ENCODE results near the gene DIAPH2.

DIAPH2 gene

DNA sequence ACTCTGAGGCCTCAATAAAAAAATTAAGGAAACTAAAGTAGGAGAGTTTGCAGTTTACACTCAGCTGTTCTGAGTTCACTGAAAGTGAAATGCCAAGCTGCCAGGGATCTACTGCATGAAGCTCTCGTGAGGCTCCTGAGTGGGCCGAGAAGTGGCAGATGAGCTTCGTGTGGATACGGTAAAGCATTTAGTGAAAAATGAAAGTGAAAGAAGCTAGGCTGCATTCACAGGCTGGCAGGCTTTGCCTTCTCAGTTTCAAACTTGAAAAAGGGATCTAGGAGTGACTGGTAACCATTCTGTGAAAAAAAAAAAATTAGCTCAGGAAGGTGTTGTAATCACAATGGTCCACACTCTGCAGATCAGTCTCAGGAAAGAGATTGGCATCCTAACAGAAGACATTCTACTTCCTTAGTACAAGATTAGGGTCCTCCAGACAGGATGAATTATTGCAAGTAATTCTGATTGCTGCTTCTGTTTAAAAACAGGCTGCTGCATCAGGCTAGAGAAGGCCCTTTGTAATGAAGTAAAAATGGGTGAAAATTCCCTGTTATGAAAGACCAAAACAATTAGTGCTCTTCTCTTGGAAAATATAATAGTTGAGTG is 879.0 kb downstream of the DIAPH2 start:
- Histone ChIP-seq H3K9me2 (replicated peaks; ENCODE audit: low read depth, low read length) (no peaks in the 10 kb centered on the region), H3K27me3 (ENCODE audit: insufficient read depth, low read length, poor library complexity, severe bottlenecking) (no peaks in the 10 kb centered on the region), H3K79me2 (ENCODE audit: insufficient read depth, low read length) (no peaks in the 10 kb centered on the region), H3K9ac (ENCODE audit: low read depth, low read length, poor library complexity, severe bottlenecking) (peak overlapping the region; percentile 46), H2AFZ (ENCODE audit: low read length) (peak overlapping the region; percentile 81), H4K20me1 (ENCODE audit: insufficient read depth, low read length, poor library complexity, severe bottlenecking) (no peaks in the 10 kb centered on the region), H3K36me3 (ENCODE audit: insufficient read depth, low read length) (no peaks in the 10 kb centered on the region), H3K9me3 (ENCODE audit: insufficient read depth, low read depth, low read length) (no peaks in the 10 kb centered on the region), H3K4me2 (ENCODE audit: low read depth, low read length, poor library complexity, severe bottlenecking) (peak overlapping the region; percentile 58), H3K4me1 (ENCODE audit: insufficient read depth, low read length, poor library complexity, severe bottlenecking) (no peaks in the 10 kb centered on the region), H3K4me3 (ENCODE audit: low read length, poor library complexity, severe bottlenecking) (peak overlapping the region; percentile 53), H3F3A (ENCODE audit: low read depth) (no peaks in the 10 kb centered on the region)
- no peak for TF ChIP-seq EZH2phosphoT487 (IDR thresholded peaks at IDR 0.05; ENCODE audit: borderline replicate concordance)
- TF ChIP-seq, protein P1, sequence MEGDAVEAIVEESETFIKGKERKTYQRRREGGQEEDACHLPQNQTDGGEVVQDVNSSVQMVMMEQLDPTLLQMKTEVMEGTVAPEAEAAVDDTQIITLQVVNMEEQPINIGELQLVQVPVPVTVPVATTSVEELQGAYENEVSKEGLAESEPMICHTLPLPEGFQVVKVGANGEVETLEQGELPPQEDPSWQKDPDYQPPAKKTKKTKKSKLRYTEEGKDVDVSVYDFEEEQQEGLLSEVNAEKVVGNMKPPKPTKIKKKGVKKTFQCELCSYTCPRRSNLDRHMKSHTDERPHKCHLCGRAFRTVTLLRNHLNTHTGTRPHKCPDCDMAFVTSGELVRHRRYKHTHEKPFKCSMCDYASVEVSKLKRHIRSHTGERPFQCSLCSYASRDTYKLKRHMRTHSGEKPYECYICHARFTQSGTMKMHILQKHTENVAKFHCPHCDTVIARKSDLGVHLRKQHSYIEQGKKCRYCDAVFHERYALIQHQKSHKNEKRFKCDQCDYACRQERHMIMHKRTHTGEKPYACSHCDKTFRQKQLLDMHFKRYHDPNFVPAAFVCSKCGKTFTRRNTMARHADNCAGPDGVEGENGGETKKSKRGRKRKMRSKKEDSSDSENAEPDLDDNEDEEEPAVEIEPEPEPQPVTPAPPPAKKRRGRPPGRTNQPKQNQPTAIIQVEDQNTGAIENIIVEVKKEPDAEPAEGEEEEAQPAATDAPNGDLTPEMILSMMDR (conservative IDR thresholded peaks at IDR 0.05; ENCODE audit: low read length), result no peak

DNA sequence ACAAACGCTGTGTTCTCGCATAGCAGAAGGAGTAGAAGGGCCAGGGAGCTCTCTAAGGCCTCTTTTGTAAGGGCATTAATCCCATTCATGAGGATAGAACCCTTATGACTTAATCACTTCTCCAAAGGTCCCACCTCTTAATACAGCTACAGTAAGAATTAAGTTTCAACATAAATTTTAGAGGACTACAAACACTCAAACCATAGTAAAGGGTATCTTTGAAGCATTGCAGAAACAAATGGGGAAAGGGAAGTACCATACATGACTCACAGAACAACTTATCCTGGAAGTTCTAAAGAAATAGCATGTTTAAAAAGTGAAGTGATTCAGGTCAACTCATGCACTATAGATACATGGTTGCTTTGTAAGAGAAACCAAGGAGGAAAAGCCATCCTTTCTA is 879.9 kb downstream of the DIAPH2 start:
- H2AFZ ChIP-seq (ENCODE audit: low read length), result no peak overlapping the region
- no peaks in the 10 kb centered on the region for H3K27me3 ChIP-seq (ENCODE audit: insufficient read depth, low read length, poor library complexity, severe bottlenecking)
- H3K9me2 ChIP-seq (replicated peaks; ENCODE audit: low read depth, low read length), result no peaks in the 10 kb centered on the region
- H3K9me3 ChIP-seq (ENCODE audit: insufficient read depth, low read depth, low read length), result no peaks in the 10 kb centered on the region
- no peaks in the 10 kb centered on the region for H3K4me1 ChIP-seq (ENCODE audit: insufficient read depth, low read length, poor library complexity, severe bottlenecking)
- H3K36me3 ChIP-seq (ENCODE audit: insufficient read depth, low read length), result no peaks in the 10 kb centered on the region
- H3K79me2 ChIP-seq (ENCODE audit: insufficient read depth, low read length), result no peaks in the 10 kb centered on the region
- TF ChIP-seq EZH2phosphoT487 (IDR thresholded peaks at IDR 0.05; ENCODE audit: borderline replicate concordance), result no peak
- TF ChIP-seq, protein P1 (conservative IDR thresholded peaks at IDR 0.05; ENCODE audit: low read length), result no peak
- H3K4me2 ChIP-seq (ENCODE audit: low read depth, low read length, poor library complexity, severe bottlenecking), result no peak overlapping the region
- no peak overlapping the region for H3K9ac ChIP-seq (ENCODE audit: low read depth, low read length, poor library complexity, severe bottlenecking)
- H4K20me1 ChIP-seq (ENCODE audit: insufficient read depth, low read length, poor library complexity, severe bottlenecking), result no peaks in the 10 kb centered on the region
- H3F3A ChIP-seq (ENCODE audit: low read depth), result no peaks in the 10 kb centered on the region
- H3K4me3 ChIP-seq (ENCODE audit: low read length, poor library complexity, severe bottlenecking), result no peak overlapping the region

DNA sequence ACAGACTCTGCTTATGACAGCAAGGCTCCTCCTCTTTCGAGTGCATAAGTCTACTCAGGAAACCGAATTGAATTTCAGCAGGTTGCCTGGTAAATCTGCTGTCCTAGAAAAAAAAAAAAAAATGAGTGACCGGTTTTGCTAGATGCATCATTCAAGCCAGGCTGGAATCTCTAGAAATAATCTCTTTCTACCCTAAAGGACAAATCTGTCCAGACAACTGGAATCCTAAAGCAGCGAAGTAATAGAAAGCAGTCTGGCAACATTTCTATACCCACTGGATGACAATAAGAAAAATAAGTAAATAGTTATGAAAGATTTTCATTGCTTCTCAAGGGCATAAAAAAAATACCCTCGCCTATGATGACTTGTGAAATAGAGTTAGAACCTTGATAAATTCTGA is 902.5 kb downstream of the DIAPH2 start:
- no peaks in the 10 kb centered on the region for H3K9me2 ChIP-seq (replicated peaks; ENCODE audit: low read depth, low read length)
- no peaks in the 10 kb centered on the region for H4K20me1 ChIP-seq (ENCODE audit: insufficient read depth, low read length, poor library complexity, severe bottlenecking)
- H3K36me3 ChIP-seq (ENCODE audit: insufficient read depth, low read length), result no peaks in the 10 kb centered on the region
- no peaks in the 10 kb centered on the region for H3K9me3 ChIP-seq (ENCODE audit: insufficient read depth, low read depth, low read length)
- no peaks in the 10 kb centered on the region for H3K4me1 ChIP-seq (ENCODE audit: insufficient read depth, low read length, poor library complexity, severe bottlenecking)
- no peak overlapping the region for H3K4me2 ChIP-seq (ENCODE audit: low read depth, low read length, poor library complexity, severe bottlenecking)
- no peak overlapping the region for H2AFZ ChIP-seq (ENCODE audit: low read length)
- no peak for TF ChIP-seq EZH2phosphoT487 (IDR thresholded peaks at IDR 0.05; ENCODE audit: borderline replicate concordance)
- TF ChIP-seq, protein P1 (conservative IDR thresholded peaks at IDR 0.05; ENCODE audit: low read length), result no peak
- H3K4me3 ChIP-seq (ENCODE audit: low read length, poor library complexity, severe bottlenecking), result no peak overlapping the region
- no peaks in the 10 kb centered on the region for H3K27me3 ChIP-seq (ENCODE audit: insufficient read depth, low read length, poor library complexity, severe bottlenecking)
- no peaks in the 10 kb centered on the region for H3K79me2 ChIP-seq (ENCODE audit: insufficient read depth, low read length)
- no peaks in the 10 kb centered on the region for H3F3A ChIP-seq (ENCODE audit: low read depth)
- H3K9ac ChIP-seq (ENCODE audit: low read depth, low read length, poor library complexity, severe bottlenecking), result no peak overlapping the region
